DND-41 (cell line): Measurements from ENCODE around the gene PSEN2.

Experiments used
- CTCF ChIP-seq: IDR thresholded peaks from 2 replicates; pipeline ENCODE4 v1.5.1; 2012; ENCODE audit warnings: borderline replicate concordance, low read length, moderate library complexity, mild to moderate bottlenecking; ENCODE audit not compliant: poor library complexity, severe bottlenecking; ENCODE audit errors: extremely low read depth
- EZH2 ChIP-seq: IDR thresholded peaks from 3 replicates; pipeline ENCODE4 v1.6.1; 2012; ENCODE audit warnings: borderline replicate concordance, low read depth, mild to moderate bottlenecking, moderate library complexity, low read length, inconsistent platforms; ENCODE audit not compliant: severe bottlenecking

GRCh38 chr1:226874579-226875425 lies 4.4 kb downstream of the PSEN2 start:
- TF ChIP-seq CTCF = no peak
- TF ChIP-seq EZH2 = no peak
